Kidney epithelial cell (primary cell): Measurements from ENCODE around the gene URB2. TPM values are rescaled to one million over a fixed set of nuclear protein-coding genes. Genes with fewer than 3 reads are reported as not detected.

Source experiments
- DNase-seq: peaks from one replicate; pipeline ENCODE4 v3.0.0-alpha.2; 2010; ENCODE audit warnings: low read depth
- H3K27me3 ChIP-seq: 2 replicates; pipeline ENCODE4 v1.6.0; 2011; ENCODE audit warnings: low read length; ENCODE audit not compliant: control insufficient read depth, insufficient read depth
- H3K36me3 ChIP-seq: 2 replicates; pipeline ENCODE4 v1.5.1; 2011; ENCODE audit warnings: low read length; ENCODE audit not compliant: control insufficient read depth, insufficient read depth
- H3K4me3 ChIP-seq: 2 replicates; pipeline ENCODE4 v1.5.1; 2011; ENCODE audit warnings: low read depth, mild to moderate bottlenecking, control low read depth, low read length
- total RNA-seq: library from RNA; depleted of rRNA; stranded (reverse); fragments of >200 nt; gene quantifications from 2 replicates; pipeline ENCODE4 v1.2.3, GENCODE V29; 2015
- TF ChIP-seq, protein P1 (sequence below): IDR thresholded peaks from 2 replicates; pipeline ENCODE4 v1.5.1; 2011; ENCODE audit warnings: mild to moderate bottlenecking, moderate library complexity, low read length, control low read depth, inconsistent platforms; ENCODE audit not compliant: insufficient read depth, poor library complexity, severe bottlenecking

Gene URB2
- total RNA-seq, 1 donor from 2014 or later, result 13.5 TPM

DNA sequence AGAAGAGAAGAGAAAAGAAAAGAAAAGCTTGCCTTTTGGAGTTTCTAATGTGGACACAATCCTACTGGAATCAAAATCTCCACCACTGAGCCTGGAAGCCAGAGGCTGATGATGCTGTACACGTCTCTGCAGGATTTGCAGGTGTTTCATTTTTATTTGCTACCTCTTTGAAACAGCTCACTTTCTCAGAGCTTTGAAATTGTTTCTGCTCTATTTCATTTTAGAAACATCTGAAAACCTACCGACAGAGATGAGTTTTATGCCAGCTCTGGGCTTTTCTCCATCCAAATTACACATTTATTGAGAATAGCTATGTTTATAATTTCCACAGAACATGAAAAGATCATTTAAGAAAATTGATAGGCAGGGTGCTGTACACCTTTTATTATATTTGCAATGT is 46.2 kb downstream of the URB2 start:
- no peak overlapping the region for H3K4me3 ChIP-seq
- no peaks in the 10 kb centered on the region for H3K36me3 ChIP-seq
- H3K27me3 ChIP-seq, result no peaks in the 10 kb centered on the region
- no peak for DNase-seq
- TF ChIP-seq, protein P1, sequence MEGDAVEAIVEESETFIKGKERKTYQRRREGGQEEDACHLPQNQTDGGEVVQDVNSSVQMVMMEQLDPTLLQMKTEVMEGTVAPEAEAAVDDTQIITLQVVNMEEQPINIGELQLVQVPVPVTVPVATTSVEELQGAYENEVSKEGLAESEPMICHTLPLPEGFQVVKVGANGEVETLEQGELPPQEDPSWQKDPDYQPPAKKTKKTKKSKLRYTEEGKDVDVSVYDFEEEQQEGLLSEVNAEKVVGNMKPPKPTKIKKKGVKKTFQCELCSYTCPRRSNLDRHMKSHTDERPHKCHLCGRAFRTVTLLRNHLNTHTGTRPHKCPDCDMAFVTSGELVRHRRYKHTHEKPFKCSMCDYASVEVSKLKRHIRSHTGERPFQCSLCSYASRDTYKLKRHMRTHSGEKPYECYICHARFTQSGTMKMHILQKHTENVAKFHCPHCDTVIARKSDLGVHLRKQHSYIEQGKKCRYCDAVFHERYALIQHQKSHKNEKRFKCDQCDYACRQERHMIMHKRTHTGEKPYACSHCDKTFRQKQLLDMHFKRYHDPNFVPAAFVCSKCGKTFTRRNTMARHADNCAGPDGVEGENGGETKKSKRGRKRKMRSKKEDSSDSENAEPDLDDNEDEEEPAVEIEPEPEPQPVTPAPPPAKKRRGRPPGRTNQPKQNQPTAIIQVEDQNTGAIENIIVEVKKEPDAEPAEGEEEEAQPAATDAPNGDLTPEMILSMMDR, result no peak

DNA sequence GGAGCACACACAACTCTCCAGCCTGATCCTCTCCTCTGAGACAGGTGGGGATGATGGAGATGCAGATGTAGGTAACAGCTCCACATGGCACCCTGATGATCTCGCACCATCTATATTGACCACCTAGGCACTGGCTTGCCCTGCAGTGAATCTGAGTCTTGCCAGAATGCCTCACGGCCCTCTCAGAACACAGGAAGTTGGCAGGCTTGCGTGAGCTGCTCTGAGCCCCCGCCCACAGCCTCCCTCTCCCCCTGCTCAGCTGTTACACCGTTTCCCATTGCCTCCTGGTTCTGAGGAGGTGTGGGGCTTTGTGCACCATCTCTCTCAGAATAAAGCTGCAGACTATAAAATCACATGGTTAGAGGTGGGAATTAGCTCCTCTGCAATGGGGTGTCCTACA is 48.0 kb downstream of the URB2 start:
- no peak for DNase-seq
- TF ChIP-seq, protein P1, result no peak
- no peaks in the 10 kb centered on the region for H3K36me3 ChIP-seq
- H3K4me3 ChIP-seq, result no peak overlapping the region
- no peaks in the 10 kb centered on the region for H3K27me3 ChIP-seq

DNA sequence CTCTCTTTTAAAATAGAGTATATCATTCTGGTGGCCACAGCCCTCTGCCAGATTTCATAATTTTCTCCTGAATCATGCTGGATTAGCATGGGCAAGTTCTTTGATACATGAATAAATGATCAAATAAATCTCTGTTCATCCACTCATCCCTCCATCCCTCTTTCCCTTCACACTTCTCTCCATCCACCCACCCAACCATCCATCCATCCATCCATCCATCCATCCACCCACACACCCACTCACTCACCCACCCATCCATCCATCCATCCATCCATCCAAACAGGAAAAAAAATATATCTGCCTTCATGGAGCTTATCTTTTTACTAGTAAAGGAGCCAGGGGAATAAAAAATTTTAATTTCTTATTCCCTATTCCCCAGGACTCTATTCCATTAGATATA is 49.3 kb downstream of the URB2 start:
- DNase-seq, result no peak
- Histone ChIP-seq H3K4me3 (no peak overlapping the region), H3K27me3 (no peaks in the 10 kb centered on the region), H3K36me3 (no peaks in the 10 kb centered on the region)
- TF ChIP-seq, protein P1, result no peak

- no peak for DNase-seq
- Histone ChIP-seq H3K36me3 (no peaks in the 10 kb centered on the region), H3K27me3 (no peaks in the 10 kb centered on the region), H3K4me3 (no peak overlapping the region)
- TF ChIP-seq, protein P1, result no peak
These were observed 59.1 kb downstream of the URB2 start for GRCh38 chr1:229685149-229685548.

- H3K36me3 ChIP-seq, result no peaks in the 10 kb centered on the region
- TF ChIP-seq, protein P1, result no peak
- no peaks in the 10 kb centered on the region for H3K27me3 ChIP-seq
- no peak for DNase-seq
- H3K4me3 ChIP-seq, result no peak overlapping the region
These were observed 63.2 kb downstream of the URB2 start for GRCh38 chr1:229689273-229689672.

GRCh38 chr1:229689904-229690303 is 63.9 kb downstream of the URB2 start:
- H3K4me3 ChIP-seq, result no peak overlapping the region
- H3K36me3 ChIP-seq, result no peaks in the 10 kb centered on the region
- no peak for DNase-seq
- TF ChIP-seq, protein P1, result no peak
- no peaks in the 10 kb centered on the region for H3K27me3 ChIP-seq
